PFSK-1 (cell line): ENCODE results near the gene PTPRK.

Experiments
- POLR2AphosphoS5 ChIP-seq: IDR thresholded peaks from 2 replicates; pipeline ENCODE4 v1.6.1; 2012; ENCODE audit warnings: low read depth, mild to moderate bottlenecking, control low read depth, low read length, moderate library complexity
- SIN3A ChIP-seq: IDR thresholded peaks from 2 replicates; pipeline ENCODE4 v1.6.1; 2012; ENCODE audit warnings: mild to moderate bottlenecking, low read length, moderate library complexity, borderline replicate concordance; ENCODE audit not compliant: insufficient read depth
- TAF1 ChIP-seq: IDR thresholded peaks from 2 replicates; pipeline ENCODE4 v1.6.1; 2012; ENCODE audit warnings: low read length, control low read depth, borderline replicate concordance; ENCODE audit not compliant: insufficient read depth
- TF ChIP-seq, protein P1 (sequence below), 2 experiments: IDR thresholded peaks; 2 replicates each; pipeline versions ENCODE4 v1.6.1 to v1.8.0; 2011 to 2012; ENCODE audit warnings: low read depth in 2 of 2, low read length in 2 of 2, control low read depth in 1 of 2, inconsistent platforms in 1 of 2, mild to moderate bottlenecking in 1 of 2, moderate library complexity in 1 of 2; ENCODE audit not compliant: insufficient read depth in 1 of 2

DNA sequence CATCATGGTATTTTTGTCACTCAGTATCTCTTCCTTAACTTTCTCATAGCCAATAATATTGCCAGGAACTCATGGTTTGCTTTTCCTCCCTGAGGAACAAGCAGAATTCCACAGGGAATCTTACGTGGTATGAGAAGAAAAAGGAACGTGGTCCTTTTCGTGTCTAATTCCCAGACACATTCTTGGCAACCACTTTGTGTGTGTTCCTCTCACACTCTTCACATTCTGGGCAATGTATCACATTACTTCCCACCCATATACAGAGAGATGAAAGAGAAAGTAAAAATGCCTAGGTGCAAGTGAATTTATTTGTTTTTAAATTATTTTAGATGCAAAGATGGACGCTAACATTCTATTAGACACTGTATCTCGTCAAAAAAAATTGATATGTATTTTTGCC, 102.7 kb downstream of the PTPRK start:
- TF ChIP-seq POLR2AphosphoS5, result no peak
- TF ChIP-seq, protein P1, sequence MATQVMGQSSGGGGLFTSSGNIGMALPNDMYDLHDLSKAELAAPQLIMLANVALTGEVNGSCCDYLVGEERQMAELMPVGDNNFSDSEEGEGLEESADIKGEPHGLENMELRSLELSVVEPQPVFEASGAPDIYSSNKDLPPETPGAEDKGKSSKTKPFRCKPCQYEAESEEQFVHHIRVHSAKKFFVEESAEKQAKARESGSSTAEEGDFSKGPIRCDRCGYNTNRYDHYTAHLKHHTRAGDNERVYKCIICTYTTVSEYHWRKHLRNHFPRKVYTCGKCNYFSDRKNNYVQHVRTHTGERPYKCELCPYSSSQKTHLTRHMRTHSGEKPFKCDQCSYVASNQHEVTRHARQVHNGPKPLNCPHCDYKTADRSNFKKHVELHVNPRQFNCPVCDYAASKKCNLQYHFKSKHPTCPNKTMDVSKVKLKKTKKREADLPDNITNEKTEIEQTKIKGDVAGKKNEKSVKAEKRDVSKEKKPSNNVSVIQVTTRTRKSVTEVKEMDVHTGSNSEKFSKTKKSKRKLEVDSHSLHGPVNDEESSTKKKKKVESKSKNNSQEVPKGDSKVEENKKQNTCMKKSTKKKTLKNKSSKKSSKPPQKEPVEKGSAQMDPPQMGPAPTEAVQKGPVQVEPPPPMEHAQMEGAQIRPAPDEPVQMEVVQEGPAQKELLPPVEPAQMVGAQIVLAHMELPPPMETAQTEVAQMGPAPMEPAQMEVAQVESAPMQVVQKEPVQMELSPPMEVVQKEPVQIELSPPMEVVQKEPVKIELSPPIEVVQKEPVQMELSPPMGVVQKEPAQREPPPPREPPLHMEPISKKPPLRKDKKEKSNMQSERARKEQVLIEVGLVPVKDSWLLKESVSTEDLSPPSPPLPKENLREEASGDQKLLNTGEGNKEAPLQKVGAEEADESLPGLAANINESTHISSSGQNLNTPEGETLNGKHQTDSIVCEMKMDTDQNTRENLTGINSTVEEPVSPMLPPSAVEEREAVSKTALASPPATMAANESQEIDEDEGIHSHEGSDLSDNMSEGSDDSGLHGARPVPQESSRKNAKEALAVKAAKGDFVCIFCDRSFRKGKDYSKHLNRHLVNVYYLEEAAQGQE (IDR thresholded peaks at IDR 0.05; ENCODE audit: insufficient read depth in 1 of 2, low read depth in 2 of 2, low read length in 2 of 2), result no peak
- TF ChIP-seq TAF1, result no peak
- TF ChIP-seq SIN3A, result no peak
